ENCODE measurements around the gene THUMPD3. TPM values are rescaled to one million over a fixed set of nuclear protein-coding genes. Genes with fewer than 3 reads are reported as not detected.

THUMPD3 gene
- polyA plus RNA-seq, 1 experiment: 49.8 TPM

DNA sequence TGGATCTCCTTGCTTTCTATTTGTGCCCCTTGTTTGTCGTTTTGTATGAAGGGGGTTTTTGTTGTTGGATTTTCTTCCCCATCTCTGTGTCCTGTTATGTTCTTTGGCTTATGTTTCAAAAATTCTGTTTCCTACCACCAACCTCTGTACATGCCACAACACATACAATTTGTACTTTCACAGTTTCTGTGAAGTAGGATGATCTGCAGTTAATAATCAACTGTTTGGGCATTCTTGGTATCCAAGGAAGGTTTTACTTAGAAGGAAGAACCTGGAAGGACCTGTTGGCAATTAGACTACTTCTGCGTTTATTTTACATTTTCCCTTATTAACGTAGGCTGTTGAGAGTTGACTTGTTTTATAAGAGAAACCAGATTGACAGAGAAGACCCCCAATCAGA lies 42.9 kb downstream of the THUMPD3 start:
- Histone ChIP-seq H3K4me3 (ENCODE audit: low read depth, low read length) (no peak overlapping the region), H3K27ac (ENCODE audit: low read depth, low read length) (no peak overlapping the region), H3K27me3 (ENCODE audit: control insufficient read depth, insufficient read depth, low read length) (no peaks in the 10 kb centered on the region), H3K9me3 (ENCODE audit: control insufficient read depth, insufficient read depth, low read length) (no peaks in the 10 kb centered on the region)
- no peak for DNase-seq (ENCODE audit: low read depth, low spot score)
- TF ChIP-seq, protein P1, sequence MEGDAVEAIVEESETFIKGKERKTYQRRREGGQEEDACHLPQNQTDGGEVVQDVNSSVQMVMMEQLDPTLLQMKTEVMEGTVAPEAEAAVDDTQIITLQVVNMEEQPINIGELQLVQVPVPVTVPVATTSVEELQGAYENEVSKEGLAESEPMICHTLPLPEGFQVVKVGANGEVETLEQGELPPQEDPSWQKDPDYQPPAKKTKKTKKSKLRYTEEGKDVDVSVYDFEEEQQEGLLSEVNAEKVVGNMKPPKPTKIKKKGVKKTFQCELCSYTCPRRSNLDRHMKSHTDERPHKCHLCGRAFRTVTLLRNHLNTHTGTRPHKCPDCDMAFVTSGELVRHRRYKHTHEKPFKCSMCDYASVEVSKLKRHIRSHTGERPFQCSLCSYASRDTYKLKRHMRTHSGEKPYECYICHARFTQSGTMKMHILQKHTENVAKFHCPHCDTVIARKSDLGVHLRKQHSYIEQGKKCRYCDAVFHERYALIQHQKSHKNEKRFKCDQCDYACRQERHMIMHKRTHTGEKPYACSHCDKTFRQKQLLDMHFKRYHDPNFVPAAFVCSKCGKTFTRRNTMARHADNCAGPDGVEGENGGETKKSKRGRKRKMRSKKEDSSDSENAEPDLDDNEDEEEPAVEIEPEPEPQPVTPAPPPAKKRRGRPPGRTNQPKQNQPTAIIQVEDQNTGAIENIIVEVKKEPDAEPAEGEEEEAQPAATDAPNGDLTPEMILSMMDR (IDR thresholded peaks at IDR 0.05; ENCODE audit: low read depth, low read length): no peak
- ChIA-PET POLR2A (interaction anchor here (1.2 kb wide), 1 partner anchor 9 kb away, joined by 5 read pairs; no protein-coding TSS in a partner anchor), CTCF (no interaction called here)

GRCh38 chr3:9406856-9407626 lies 44.2 kb downstream of the THUMPD3 start:
- Histone ChIP-seq H3K27ac (ENCODE audit: low read depth, low read length) (no peak overlapping the region), H3K4me3 (ENCODE audit: low read depth, low read length) (no peak overlapping the region), H3K9me3 (ENCODE audit: control insufficient read depth, insufficient read depth, low read length) (no peaks in the 10 kb centered on the region), H3K27me3 (ENCODE audit: control insufficient read depth, insufficient read depth, low read length) (no peaks in the 10 kb centered on the region)
- DNase-seq (ENCODE audit: low read depth, low spot score): no peak
- TF ChIP-seq, protein P1 (IDR thresholded peaks at IDR 0.05; ENCODE audit: low read depth, low read length): no peak
- ChIA-PET POLR2A (no interaction called here), CTCF (no interaction called here)

- no peaks in the 10 kb centered on the region for H3K27me3 ChIP-seq (ENCODE audit: control insufficient read depth, insufficient read depth, low read length)
- ChIA-PET POLR2A (interaction anchor here (1.5 kb wide), 1 partner anchor 11 kb away, joined by 8 read pairs; the partner anchor contains the start of gene SETD5), CTCF (interaction anchor here (0.6 kb wide), 1 partner anchor 11 kb away, joined by 5 read pairs; the partner anchor contains the start of gene SETD5)
- no peaks in the 10 kb centered on the region for H3K9me3 ChIP-seq (ENCODE audit: control insufficient read depth, insufficient read depth, low read length)
- DNase-seq (ENCODE audit: low read depth, low spot score): no peak
- TF ChIP-seq, protein P1 (IDR thresholded peaks at IDR 0.05; ENCODE audit: low read depth, low read length): no peak
- no peak overlapping the region for H3K27ac ChIP-seq (ENCODE audit: low read depth, low read length)
- H3K4me3 ChIP-seq (ENCODE audit: low read depth, low read length): no peak overlapping the region
Measured at GRCh38 chr3:9408061-9408460, 45.2 kb downstream of the THUMPD3 start.

- Histone ChIP-seq H3K27me3 (ENCODE audit: control insufficient read depth, insufficient read depth, low read length) (no peaks in the 10 kb centered on the region), H3K4me3 (ENCODE audit: low read depth, low read length) (no peak overlapping the region), H3K9me3 (ENCODE audit: control insufficient read depth, insufficient read depth, low read length) (no peaks in the 10 kb centered on the region), H3K27ac (ENCODE audit: low read depth, low read length) (no peak overlapping the region)
- ChIA-PET POLR2A (interaction anchor here (1.5 kb wide), 1 partner anchor 11 kb away, joined by 8 read pairs; the partner anchor contains the start of gene SETD5), CTCF (no interaction called here)
- no peak for DNase-seq (ENCODE audit: low read depth, low spot score)
- TF ChIP-seq, protein P1 (IDR thresholded peaks at IDR 0.05; ENCODE audit: low read depth, low read length): no peak
Measured at GRCh38 chr3:9408546-9408945, 45.7 kb downstream of the THUMPD3 start.
